ENCODE results near the gene CSTA.

DNA sequence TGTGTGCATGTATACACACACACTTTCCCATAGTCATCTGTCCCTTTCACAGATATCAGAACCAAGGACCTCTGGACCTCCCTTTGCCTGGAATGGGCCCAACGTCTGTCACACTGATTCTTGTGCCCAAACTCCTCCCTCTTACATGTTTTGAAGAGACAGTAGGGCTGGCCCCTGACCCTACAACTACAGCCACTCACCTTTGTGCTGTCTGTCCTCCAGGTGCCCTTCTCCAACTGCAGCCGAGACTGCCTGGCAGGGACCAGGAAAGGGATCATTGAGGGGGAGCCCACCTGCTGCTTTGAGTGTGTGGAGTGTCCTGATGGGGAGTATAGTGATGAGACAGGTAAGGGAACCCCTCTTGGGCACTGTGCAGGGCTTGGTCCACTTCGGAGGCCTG, 43.2 kb upstream of the CSTA start:
- TF ChIP-seq TAF1 (IDR thresholded peaks at IDR 0.05; ENCODE audit: borderline replicate concordance, low read depth, low read length) (no peak), POLR2AphosphoS5 (IDR thresholded peaks at IDR 0.05; ENCODE audit: low read depth, low read length) (no peak), POLR2A (IDR thresholded peaks at IDR 0.05; ENCODE audit: low read depth, low read length) (no peak)
